K562 (cell line): Measurements from ENCODE around the gene COL15A1. TPM values are rescaled to one million over a fixed set of nuclear protein-coding genes. Genes with fewer than 3 reads are reported as not detected.

ENCODE experiments used
- ARNT ChIP-seq, 2 experiments: fragments of 450-650 bp; IDR thresholded peaks; 2 replicates each; pipeline ENCODE4 v1.6.1; 2016; ENCODE audit warnings: mild to moderate bottlenecking in 1 of 2
- DEAF1 ChIP-seq: fragments of 450-650 bp; formaldehyde crosslinking; IDR thresholded peaks from 2 replicates; pipeline ENCODE4 v1.4.0; 2020; ENCODE audit warnings: mild to moderate bottlenecking, moderate library complexity
- ELF2 ChIP-seq: fragments of 250-450 bp; sonication (Bioruptor Pico); IDR thresholded peaks from 2 replicates; pipeline ENCODE4 v1.5.0; 2021; ENCODE audit warnings: mild to moderate bottlenecking
- HNRNPUL1 ChIP-seq: fragments of 200-400 bp; formaldehyde crosslinking; IDR thresholded peaks from 2 replicates; pipeline ENCODE4 v1.6.1; 2017; ENCODE audit warnings: low read length
- KLF6 ChIP-seq: fragments of 250-450 bp; sonication (Bioruptor Pico); IDR thresholded peaks from 2 replicates; pipeline ENCODE4 v1.4.0; 2020; ENCODE audit warnings: mild to moderate bottlenecking, moderate library complexity, borderline replicate concordance
- MECOM ChIP-seq: fragments of 250-450 bp; sonication (Bioruptor Pico); IDR thresholded peaks from 2 replicates; pipeline ENCODE4 v1.8.0; 2022; ENCODE audit warnings: inconsistent platforms
- NFIC ChIP-seq: fragments of 450-650 bp; IDR thresholded peaks from 2 replicates; pipeline ENCODE4 v1.6.1; 2017; ENCODE audit warnings: mild to moderate bottlenecking, inconsistent platforms
- SAFB2 ChIP-seq: fragments of 200-400 bp; formaldehyde crosslinking; IDR thresholded peaks from 2 replicates; pipeline ENCODE4 v1.6.1; 2018; ENCODE audit warnings: borderline replicate concordance, low read length, low read depth, moderate library complexity; ENCODE audit not compliant: severe bottlenecking
- SMC3 ChIP-seq: conservative IDR thresholded peaks from 2 replicates; pipeline ENCODE4 v1.6.1; 2011; ENCODE audit warnings: low read depth, low read length, improper control_type of control experiment; ENCODE audit not compliant: insufficient read depth
- SNRNP70 ChIP-seq: fragments of 200-400 bp; formaldehyde crosslinking; optimal IDR thresholded peaks from 2 replicates; pipeline ENCODE3; 2017; ENCODE audit warnings: low read depth, low read length
- TBL1XR1 ChIP-seq, 2 experiments: IDR thresholded peaks; 2 replicates each; pipeline ENCODE4 v1.6.1; 2012; ENCODE audit warnings: improper control_type of control experiment in 2 of 2, low read length in 2 of 2, mild to moderate bottlenecking in 1 of 2
- TBP ChIP-seq: optimal IDR thresholded peaks from 2 replicates; pipeline ENCODE3; 2011; ENCODE audit warnings: low read depth, low read length, improper control_type of control experiment
- ZBTB11 ChIP-seq, 3 experiments: fragments of 200-800 bp in 1 of 3; fragments of 250-450 bp in 1 of 3; fragments of 450-650 bp in 1 of 3; sonication (Bioruptor Pico) in 1 of 3; sonication (Bioruptor generic) in 1 of 3; formaldehyde crosslinking in 1 of 3; IDR thresholded peaks; 2 replicates each; pipeline versions ENCODE4 v1.6.1 to v1.8.0; 2016 to 2022; ENCODE audit warnings: mild to moderate bottlenecking in 2 of 3, missing genetic modification characterization in 2 of 3, missing compliant biosample characterization in 1 of 3, moderate library complexity in 1 of 3
- ZNF165 ChIP-seq: fragments of 250-450 bp; sonication (Bioruptor Pico); IDR thresholded peaks from 2 replicates; pipeline ENCODE4 v1.4.0; 2020; ENCODE audit warnings: borderline replicate concordance
- polyA plus RNA-seq, 8 experiments: library from polyadenylated mRNA; depleted of rRNA in 4 of 8; stranded (reverse) in 5 of 8; unstranded in 3 of 8; fragments of >200 nt; fragmentation: Nextera tagmentation in 2 of 8; fragmentation: Illumina TruSeq in 1 of 8; extraction: Ambion mirVana in 2 of 8; extraction: Trizol in 1 of 8; gene quantifications; 2 replicates each; pipeline versions ENCODE4 v1.2.1 to v1.2.3, GENCODE V29; 2011 to 2014; ENCODE audit warnings: inconsistent platforms in 1 of 8, missing spikeins in 1 of 8
- total RNA-seq, 7 experiments: library from RNA; depleted of rRNA in 6 of 7; stranded (reverse); fragments of >200 nt in 6 of 7; fragmentation: Illumina TruSeq in 2 of 7; extraction: Trizol in 2 of 7; gene quantifications; 2 replicates each; pipeline versions ENCODE4 v1.2.1 to v1.2.3, GENCODE V29; 2011 to 2021; ENCODE audit warnings: low replicate concordance in 1 of 7
- TF ChIP-seq, protein P1 (sequence below): fragments of 250-450 bp; sonication (Bioruptor Pico); IDR thresholded peaks from 2 replicates; pipeline ENCODE4 v1.8.0; 2021; ENCODE audit warnings: mild to moderate bottlenecking, moderate library complexity
- TF ChIP-seq, protein P2 (sequence below): fragments of 250-450 bp; sonication (Bioruptor Pico); IDR thresholded peaks from 2 replicates; pipeline ENCODE4 v1.8.0; 2022; ENCODE audit warnings: moderate library complexity, mild to moderate bottlenecking, inconsistent platforms
- TF ChIP-seq, protein P3 (sequence below): fragments of 250-450 bp; sonication (Bioruptor Pico); IDR thresholded peaks from 2 replicates; pipeline ENCODE4 v1.5.0; 2022; ENCODE audit warnings: mild to moderate bottlenecking

COL15A1 gene
- total and polyA plus RNA-seq, 9 of the 15 experiments (the other 6 are each of a cell fraction or from before 2014, with no cell fraction given), result 0.46 to 5.1 (median 2.6) TPM

- TF ChIP-seq, protein P1, sequence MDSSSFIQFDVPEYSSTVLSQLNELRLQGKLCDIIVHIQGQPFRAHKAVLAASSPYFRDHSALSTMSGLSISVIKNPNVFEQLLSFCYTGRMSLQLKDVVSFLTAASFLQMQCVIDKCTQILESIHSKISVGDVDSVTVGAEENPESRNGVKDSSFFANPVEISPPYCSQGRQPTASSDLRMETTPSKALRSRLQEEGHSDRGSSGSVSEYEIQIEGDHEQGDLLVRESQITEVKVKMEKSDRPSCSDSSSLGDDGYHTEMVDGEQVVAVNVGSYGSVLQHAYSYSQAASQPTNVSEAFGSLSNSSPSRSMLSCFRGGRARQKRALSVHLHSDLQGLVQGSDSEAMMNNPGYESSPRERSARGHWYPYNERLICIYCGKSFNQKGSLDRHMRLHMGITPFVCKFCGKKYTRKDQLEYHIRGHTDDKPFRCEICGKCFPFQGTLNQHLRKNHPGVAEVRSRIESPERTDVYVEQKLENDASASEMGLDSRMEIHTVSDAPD (CRISPR knock-in tag), result no peak
- TF ChIP-seq TBP, result no peak
- no peak for TF ChIP-seq ZBTB11 (CRISPR knock-in tag; IDR thresholded peaks at IDR 0.05)
- TF ChIP-seq TBL1XR1 (IDR thresholded peaks at IDR 0.05; ENCODE audit: low read length in 2 of 2), result no peak
- no peak for TF ChIP-seq HNRNPUL1
- TF ChIP-seq SMC3, result no peak
- TF ChIP-seq, protein P2, sequence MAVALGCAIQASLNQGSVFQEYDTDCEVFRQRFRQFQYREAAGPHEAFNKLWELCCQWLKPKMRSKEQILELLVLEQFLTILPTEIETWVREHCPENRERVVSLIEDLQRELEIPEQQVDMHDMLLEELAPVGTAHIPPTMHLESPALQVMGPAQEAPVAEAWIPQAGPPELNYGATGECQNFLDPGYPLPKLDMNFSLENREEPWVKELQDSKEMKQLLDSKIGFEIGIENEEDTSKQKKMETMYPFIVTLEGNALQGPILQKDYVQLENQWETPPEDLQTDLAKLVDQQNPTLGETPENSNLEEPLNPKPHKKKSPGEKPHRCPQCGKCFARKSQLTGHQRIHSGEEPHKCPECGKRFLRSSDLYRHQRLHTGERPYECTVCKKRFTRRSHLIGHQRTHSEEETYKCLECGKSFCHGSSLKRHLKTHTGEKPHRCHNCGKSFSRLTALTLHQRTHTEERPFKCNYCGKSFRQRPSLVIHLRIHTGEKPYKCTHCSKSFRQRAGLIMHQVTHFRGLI, result no peak
- TF ChIP-seq DEAF1 (CRISPR knock-in tag), result no peak
- no peak for TF ChIP-seq ELF2 (CRISPR knock-in tag)
- TF ChIP-seq SNRNP70, result no peak
- no peak for TF ChIP-seq SAFB2
- no peak for TF ChIP-seq ARNT (IDR thresholded peaks at IDR 0.05)
- no peak for TF ChIP-seq NFIC
- TF ChIP-seq KLF6 (CRISPR knock-in tag), result no peak
- TF ChIP-seq, protein P3, sequence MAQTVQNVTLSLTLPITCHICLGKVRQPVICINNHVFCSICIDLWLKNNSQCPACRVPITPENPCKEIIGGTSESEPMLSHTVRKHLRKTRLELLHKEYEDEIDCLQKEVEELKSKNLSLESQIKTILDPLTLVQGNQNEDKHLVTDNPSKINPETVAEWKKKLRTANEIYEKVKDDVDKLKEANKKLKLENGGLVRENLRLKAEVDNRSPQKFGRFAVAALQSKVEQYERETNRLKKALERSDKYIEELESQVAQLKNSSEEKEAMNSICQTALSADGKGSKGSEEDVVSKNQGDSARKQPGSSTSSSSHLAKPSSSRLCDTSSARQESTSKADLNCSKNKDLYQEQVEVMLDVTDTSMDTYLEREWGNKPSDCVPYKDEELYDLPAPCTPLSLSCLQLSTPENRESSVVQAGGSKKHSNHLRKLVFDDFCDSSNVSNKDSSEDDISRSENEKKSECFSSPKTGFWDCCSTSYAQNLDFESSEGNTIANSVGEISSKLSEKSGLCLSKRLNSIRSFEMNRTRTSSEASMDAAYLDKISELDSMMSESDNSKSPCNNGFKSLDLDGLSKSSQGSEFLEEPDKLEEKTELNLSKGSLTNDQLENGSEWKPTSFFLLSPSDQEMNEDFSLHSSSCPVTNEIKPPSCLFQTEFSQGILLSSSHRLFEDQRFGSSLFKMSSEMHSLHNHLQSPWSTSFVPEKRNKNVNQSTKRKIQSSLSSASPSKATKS (CRISPR knock-in tag), result no peak
- peak; percentile 47; the same call in 1 of the 2 replicates for TF ChIP-seq MECOM (CRISPR knock-in tag)
- TF ChIP-seq ZNF165, result no peak
These were observed 27.0 kb upstream of the COL15A1 start (continued) for GRCh38 chr9:98916660-98917059.
